ENCODE data around the gene SEMG2. TPM values are rescaled to one million over a fixed set of nuclear protein-coding genes. Genes with fewer than 3 reads are reported as not detected.
A peak's percentile ranks its signal among the peaks of the same experiment; 100 is the strongest.

Gene SEMG2
- total RNA-seq, 1 donor from 2014 or later = not detected

DNA sequence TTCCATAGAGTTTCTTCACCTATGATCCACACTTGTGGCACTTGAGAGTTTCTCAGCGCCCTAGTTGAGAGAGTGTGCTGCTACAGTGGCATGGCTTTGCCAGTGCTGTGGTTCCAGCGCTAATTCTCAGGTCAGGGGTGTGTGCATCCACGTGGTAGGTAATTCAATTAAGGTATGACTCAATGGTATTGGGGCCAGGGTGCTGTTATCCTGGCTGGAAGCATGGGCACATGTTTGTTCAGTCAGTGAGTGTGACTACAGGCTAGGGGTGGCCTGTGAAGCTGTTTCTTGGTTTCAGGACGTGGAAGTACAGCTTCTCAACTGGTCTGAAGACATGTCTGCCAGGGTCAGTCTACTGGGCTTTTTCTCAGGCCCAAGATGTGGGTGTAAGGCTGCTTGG, 3.0 kb upstream of the SEMG2 start:
- no peak for DNase-seq (ENCODE audit: extremely low spot score, unreplicated experiment)
- Mint-ChIP-seq H3K9me3 (no peaks in the 10 kb centered on the region), H3K27ac (no peak overlapping the region), H3K4me1 (ENCODE audit: unreplicated experiment) (no peaks in the 10 kb centered on the region), H3K27me3 (peaks cover 35% of the 10 kb centered on the region), H3K36me3 (no peaks in the 10 kb centered on the region), H3K4me3 (no peak overlapping the region)
- TF ChIP-seq CTCF (conservative IDR thresholded peaks at IDR 0.05) = no peak

GRCh38 chr20:45218636-45219035, 2.5 kb upstream of the SEMG2 start:
- no peaks in the 10 kb centered on the region for H3K9me3 Mint-ChIP-seq
- DNase-seq (ENCODE audit: extremely low spot score, unreplicated experiment) = no peak
- no peaks in the 10 kb centered on the region for H3K4me1 Mint-ChIP-seq (ENCODE audit: unreplicated experiment)
- H3K36me3 Mint-ChIP-seq = no peaks in the 10 kb centered on the region
- no peak overlapping the region for H3K27ac Mint-ChIP-seq
- H3K27me3 Mint-ChIP-seq = peaks cover 33% of the 10 kb centered on the region
- H3K4me3 Mint-ChIP-seq = no peak overlapping the region
- no peak for TF ChIP-seq CTCF (conservative IDR thresholded peaks at IDR 0.05)

GRCh38 chr20:45223136-45223535, 2.0 kb downstream of the SEMG2 start:
- Mint-ChIP-seq H3K9me3 (no peaks in the 10 kb centered on the region), H3K27me3 (peaks cover 59% of the 10 kb centered on the region)

GRCh38 chr20:45226287-45226686, 5.1 kb downstream of the SEMG2 start:
- Mint-ChIP-seq H3K4me3 (no peak overlapping the region), H3K36me3 (no peaks in the 10 kb centered on the region), H3K9me3 (no peaks in the 10 kb centered on the region), H3K27ac (no peak overlapping the region), H3K4me1 (ENCODE audit: unreplicated experiment) (no peaks in the 10 kb centered on the region), H3K27me3 (peaks cover 64% of the 10 kb centered on the region)
- DNase-seq (ENCODE audit: extremely low spot score, unreplicated experiment) = no peak
- TF ChIP-seq CTCF (conservative IDR thresholded peaks at IDR 0.05) = no peak

More at GRCh38 chr20:45223136-45223535, 2.0 kb downstream of the SEMG2 start:
- no peak for TF ChIP-seq CTCF (conservative IDR thresholded peaks at IDR 0.05)
- Mint-ChIP-seq H3K27ac (no peak overlapping the region), H3K4me3 (no peak overlapping the region), H3K4me1 (ENCODE audit: unreplicated experiment) (no peaks in the 10 kb centered on the region), H3K36me3 (no peaks in the 10 kb centered on the region)
- no peak for DNase-seq (ENCODE audit: extremely low spot score, unreplicated experiment)

DNA sequence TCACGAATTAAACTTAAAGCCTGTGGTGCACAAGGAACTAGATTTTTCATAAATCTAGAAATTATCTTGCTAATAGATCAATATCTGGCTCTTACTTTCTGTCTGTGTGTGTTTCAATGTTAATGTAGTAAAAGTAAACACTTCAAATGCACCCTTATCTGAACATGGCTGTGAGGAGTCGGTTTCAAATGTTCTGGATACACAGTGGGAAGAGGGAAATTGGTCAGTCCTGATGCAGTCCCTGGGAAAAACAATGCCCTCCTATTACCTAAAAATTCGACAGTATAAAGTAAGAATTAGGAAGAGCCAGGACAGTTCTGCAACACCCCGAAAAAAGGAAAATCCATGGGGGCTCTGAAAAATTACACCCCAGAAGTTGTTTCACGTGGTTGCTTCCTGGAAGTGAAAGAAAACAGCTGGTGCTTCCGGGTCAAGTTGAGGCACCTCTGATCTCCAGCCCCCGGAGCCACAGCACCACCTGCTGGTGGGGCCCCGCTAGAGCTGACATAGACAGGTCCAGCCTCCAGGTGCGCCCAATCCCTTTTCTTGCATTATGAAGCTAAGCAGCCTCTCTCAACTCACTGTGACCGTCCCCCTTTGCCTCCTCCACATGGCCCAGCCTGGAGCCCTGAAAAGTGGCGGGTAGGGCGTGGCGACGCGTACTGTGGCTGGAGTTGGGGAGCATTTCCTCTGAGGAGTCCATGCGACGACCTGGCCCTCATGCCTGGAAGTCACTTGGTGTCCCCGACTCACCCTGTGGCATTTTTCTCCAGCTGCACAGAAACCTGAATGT, 8.3 kb downstream of the SEMG2 start:
- no peak overlapping the region for H3K27ac Mint-ChIP-seq
- H3K9me3 Mint-ChIP-seq = no peaks in the 10 kb centered on the region
- H3K4me3 Mint-ChIP-seq = no peak overlapping the region
- H3K27me3 Mint-ChIP-seq = peaks cover 61% of the 10 kb centered on the region
- no peaks in the 10 kb centered on the region for H3K36me3 Mint-ChIP-seq
- peak; percentile 57 for TF ChIP-seq CTCF (conservative IDR thresholded peaks at IDR 0.05)
- no peak for DNase-seq (ENCODE audit: extremely low spot score, unreplicated experiment)
- no peaks in the 10 kb centered on the region for H3K4me1 Mint-ChIP-seq (ENCODE audit: unreplicated experiment)
